Measurements from ENCODE around the gene MINAR2.

DNA sequence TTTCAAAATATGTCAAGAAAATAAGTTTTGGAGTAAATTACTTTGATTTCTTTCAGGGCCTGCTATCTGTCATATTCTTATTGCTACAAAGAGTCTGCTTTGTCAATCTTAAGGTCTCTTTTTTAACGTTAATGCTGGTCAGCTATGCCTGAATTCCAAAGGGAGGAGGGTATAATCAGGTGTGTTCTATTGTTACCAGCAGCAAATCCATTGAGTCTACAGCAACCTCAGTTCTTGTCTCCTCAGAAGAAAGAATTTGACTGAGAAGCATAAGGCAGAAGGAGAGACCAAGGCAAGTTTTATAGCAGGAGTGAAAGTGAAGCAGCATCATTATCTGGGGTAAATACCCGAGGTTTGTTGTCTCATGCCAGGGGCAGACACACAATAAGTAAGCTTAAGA lies 23.7 kb upstream of the MINAR2 start:
- TF ChIP-seq POLR2A (IDR thresholded peaks at IDR 0.05), result no peak
- TF ChIP-seq, protein P1, sequence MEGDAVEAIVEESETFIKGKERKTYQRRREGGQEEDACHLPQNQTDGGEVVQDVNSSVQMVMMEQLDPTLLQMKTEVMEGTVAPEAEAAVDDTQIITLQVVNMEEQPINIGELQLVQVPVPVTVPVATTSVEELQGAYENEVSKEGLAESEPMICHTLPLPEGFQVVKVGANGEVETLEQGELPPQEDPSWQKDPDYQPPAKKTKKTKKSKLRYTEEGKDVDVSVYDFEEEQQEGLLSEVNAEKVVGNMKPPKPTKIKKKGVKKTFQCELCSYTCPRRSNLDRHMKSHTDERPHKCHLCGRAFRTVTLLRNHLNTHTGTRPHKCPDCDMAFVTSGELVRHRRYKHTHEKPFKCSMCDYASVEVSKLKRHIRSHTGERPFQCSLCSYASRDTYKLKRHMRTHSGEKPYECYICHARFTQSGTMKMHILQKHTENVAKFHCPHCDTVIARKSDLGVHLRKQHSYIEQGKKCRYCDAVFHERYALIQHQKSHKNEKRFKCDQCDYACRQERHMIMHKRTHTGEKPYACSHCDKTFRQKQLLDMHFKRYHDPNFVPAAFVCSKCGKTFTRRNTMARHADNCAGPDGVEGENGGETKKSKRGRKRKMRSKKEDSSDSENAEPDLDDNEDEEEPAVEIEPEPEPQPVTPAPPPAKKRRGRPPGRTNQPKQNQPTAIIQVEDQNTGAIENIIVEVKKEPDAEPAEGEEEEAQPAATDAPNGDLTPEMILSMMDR (IDR thresholded peaks at IDR 0.05), result no peak

All from adrenal gland (tissue), 5 donors.